HepG2 (cell line): ENCODE results near the gene NXN.

Source experiments
- NR2C2 ChIP-seq: sonication (generic); formaldehyde crosslinking; IDR thresholded peaks from 2 replicates; pipeline ENCODE4 v1.4.0; 2020; ENCODE audit warnings: missing genetic modification reagents, mild to moderate bottlenecking, moderate library complexity, borderline replicate concordance
- PATZ1 ChIP-seq: sonication (generic); formaldehyde crosslinking; IDR thresholded peaks from 2 replicates; pipeline ENCODE4 v1.4.0; 2020; ENCODE audit warnings: missing genetic modification reagents

GRCh38 chr17:917391-917811 lies 62.2 kb downstream of the NXN start:
- no peak for TF ChIP-seq PATZ1 (CRISPR knock-in tag)
- TF ChIP-seq NR2C2: no peak
